H1 (cell line): ENCODE data around the gene KRTAP12-3. TPM values are rescaled to one million over a fixed set of nuclear protein-coding genes. Genes with fewer than 3 reads are reported as not detected.

Source experiments
- CTCF ChIA-PET: fragments of 300-600 bp; sonication (Branson Sonifier 250); formaldehyde crosslinking; loops from one replicate; lab custom pipeline; 2021; ENCODE audit not compliant: partially characterized antibody; lab: Charles Lee
- POLR2A ChIA-PET: fragments of 300-600 bp; sonication (Branson Sonifier 250); formaldehyde crosslinking; loops from one replicate; lab custom pipeline; 2021; ENCODE audit warnings: inconsistent platforms; ENCODE audit not compliant: partially characterized antibody; lab: Charles Lee
- DNase-seq, 2 experiments: peaks; one replicate each; pipeline versions ENCODE4 v3.0.0 to v3.0.0-alpha.2; 2010 to 2022; ENCODE audit warnings: low spot score in 2 of 2, low read depth in 1 of 2, mixed read lengths in 1 of 2
- FAIRE-seq: peaks from 2 replicates; lab custom pipeline; 2011; peaks lifted over from hg19 to GRCh38; lab: Jason Lieb, UNC
- H2AFZ ChIP-seq: 2 replicates; pipeline ENCODE4 v1.8.1; 2012; ENCODE audit warnings: low read length, inconsistent platforms
- H2AK5ac ChIP-seq: 2 replicates; pipeline ENCODE4 v1.6.1; 2013; ENCODE audit warnings: low read depth, low read length
- H2BK120ac ChIP-seq: replicated peaks from 2 replicates; pipeline ENCODE3; 2013; ENCODE audit warnings: low read depth, low read length, inconsistent platforms
- H2BK12ac ChIP-seq: 2 replicates; pipeline ENCODE4 v1.6.1; 2013; ENCODE audit warnings: low read depth, low read length
- H2BK15ac ChIP-seq: 2 replicates; pipeline ENCODE4 v1.6.1; 2013; ENCODE audit warnings: low read length
- H2BK20ac ChIP-seq: 2 replicates; pipeline ENCODE4 v1.6.1; 2013; ENCODE audit warnings: low read length
- H2BK5ac ChIP-seq: 2 replicates; pipeline ENCODE4 v1.6.1; 2013; ENCODE audit warnings: low read depth, low read length
- H3K14ac ChIP-seq: 2 replicates; pipeline ENCODE4 v1.6.1; 2013; ENCODE audit warnings: inconsistent platforms; ENCODE audit not compliant: insufficient read length
- H3K18ac ChIP-seq: 2 replicates; pipeline ENCODE4 v1.6.1; 2013; ENCODE audit warnings: low read length; ENCODE audit errors: extremely low read depth
- H3K23ac ChIP-seq: 2 replicates; pipeline ENCODE4 v1.6.1; 2013; ENCODE audit warnings: inconsistent platforms; ENCODE audit not compliant: insufficient read length
- H3K23me2 ChIP-seq: 2 replicates; pipeline ENCODE4 v1.6.1; 2013; ENCODE audit warnings: low read depth, low read length
- H3K27ac ChIP-seq: 2 replicates; pipeline ENCODE4 v1.6.1; 2011; ENCODE audit warnings: low read depth, low read length, inconsistent platforms
- H3K27me3 ChIP-seq, 4 experiments: replicated peaks in 1 of 4; 1 replicate in 1 of 4; 2 replicates in 3 of 4; pipeline versions ENCODE4 v1.6.1 to v1.8.1; 2011 to 2013; ENCODE audit warnings: low read length in 3 of 4, mild to moderate bottlenecking in 3 of 4, inconsistent platforms in 2 of 4, mixed read lengths in 2 of 4, moderate library complexity in 1 of 4; ENCODE audit not compliant: control insufficient read depth in 3 of 4, insufficient read depth in 3 of 4; ENCODE audit errors: extremely low read depth in 1 of 4
- H3K36me3 ChIP-seq, 4 experiments: 2 replicates each; pipeline versions ENCODE4 v1.6.1 to v1.8.1; 2011 to 2013; ENCODE audit warnings: mild to moderate bottlenecking in 4 of 4, low read length in 3 of 4, moderate library complexity in 2 of 4, control low read depth in 1 of 4, inconsistent platforms in 1 of 4; ENCODE audit not compliant: insufficient read depth in 4 of 4, control insufficient read depth in 2 of 4
- H3K4ac ChIP-seq: replicated peaks from 2 replicates; pipeline ENCODE3; 2013; ENCODE audit warnings: low read length, low read depth, mixed read lengths, inconsistent platforms; ENCODE audit not compliant: insufficient read length
- H3K4me1 ChIP-seq, 4 experiments: replicated peaks in 1 of 4; 1 replicate in 1 of 4; 2 replicates in 3 of 4; pipeline versions ENCODE4 v1.6.1 to v1.8.1; 2011 to 2013; ENCODE audit warnings: low read length in 3 of 4, inconsistent platforms in 2 of 4, mixed read lengths in 1 of 4; ENCODE audit not compliant: insufficient read depth in 4 of 4, control insufficient read depth in 3 of 4
- H3K4me2 ChIP-seq, 2 experiments: 2 replicates each; pipeline versions ENCODE4 v1.6.1 to v1.8.1; 2011 to 2013; ENCODE audit warnings: low read depth in 2 of 2, low read length in 2 of 2, control low read depth in 1 of 2, inconsistent platforms in 1 of 2, mild to moderate bottlenecking in 1 of 2; ENCODE audit not compliant: insufficient read depth in 1 of 2
- H3K4me3 ChIP-seq, 4 experiments: fragments of 200-600, 300-600 bp in 1 of 4; sonication (generic), shearing (Covaris generic), sonication (Bioruptor Twin) in 1 of 4; 2 replicates each; pipeline versions ENCODE4 v1.5.1 to v1.8.1; 2011 to 2016; ENCODE audit warnings: low read length in 4 of 4, low read depth in 3 of 4, control low read depth in 2 of 4, inconsistent platforms in 2 of 4, mild to moderate bottlenecking in 2 of 4, mixed read lengths in 1 of 4, moderate library complexity in 1 of 4; ENCODE audit not compliant: insufficient read depth in 2 of 4; ENCODE audit errors: extremely low read depth in 1 of 4
- H3K56ac ChIP-seq: replicated peaks from 2 replicates; pipeline ENCODE3; 2013; ENCODE audit warnings: low read depth, mild to moderate bottlenecking, mixed read lengths, low read length, inconsistent platforms; ENCODE audit not compliant: insufficient read length
- H3K79me1 ChIP-seq: 2 replicates; pipeline ENCODE4 v1.6.1; 2013; ENCODE audit warnings: low read depth, low read length, control low read depth
- H3K79me2 ChIP-seq, 2 experiments: 2 replicates each; pipeline versions ENCODE4 v1.6.1 to v1.8.1; 2012 to 2013; ENCODE audit warnings: low read length in 2 of 2, mild to moderate bottlenecking in 2 of 2, inconsistent platforms in 1 of 2; ENCODE audit not compliant: insufficient read depth in 2 of 2, control insufficient read depth in 1 of 2
- H3K9ac ChIP-seq, 4 experiments: replicated peaks in 1 of 4; 1 replicate in 1 of 4; 2 replicates in 3 of 4; pipeline versions ENCODE4 v1.6.1 to v1.8.1; 2011 to 2013; ENCODE audit warnings: low read depth in 3 of 4, low read length in 3 of 4, control low read depth in 2 of 4, mild to moderate bottlenecking in 2 of 4, moderate library complexity in 2 of 4, inconsistent platforms in 1 of 4; ENCODE audit errors: extremely low read depth in 1 of 4
- H3K9me3 ChIP-seq, 2 experiments: 2 replicates each; pipeline versions ENCODE4 v1.6.1 to v1.8.1; 2012 to 2013; ENCODE audit warnings: mild to moderate bottlenecking in 2 of 2, moderate library complexity in 2 of 2, control low read depth in 1 of 2, inconsistent platforms in 1 of 2, low read depth in 1 of 2, low read length in 1 of 2, mixed read lengths in 1 of 2; ENCODE audit not compliant: insufficient read depth in 2 of 2
- H4K20me1 ChIP-seq, 2 experiments: replicated peaks in 1 of 2; 2 replicates each; pipeline versions ENCODE3 to v1.8.1; 2011 to 2013; ENCODE audit warnings: inconsistent platforms in 2 of 2, low read length in 2 of 2, mild to moderate bottlenecking in 1 of 2; ENCODE audit not compliant: insufficient read depth in 2 of 2, control insufficient read depth in 1 of 2
- H4K5ac ChIP-seq: 2 replicates; pipeline ENCODE4 v1.6.1; 2013; ENCODE audit warnings: low read length, low read depth, mixed read lengths, inconsistent platforms; ENCODE audit not compliant: insufficient read length
- H4K8ac ChIP-seq: 2 replicates; pipeline ENCODE4 v1.8.0; 2013; ENCODE audit warnings: mild to moderate bottlenecking, moderate library complexity, low read length, inconsistent platforms; ENCODE audit not compliant: insufficient read depth; ENCODE audit errors: extremely low read depth
- H4K91ac ChIP-seq: replicated peaks from 2 replicates; pipeline ENCODE3; 2013; ENCODE audit warnings: low read length, mixed read lengths, inconsistent platforms; ENCODE audit not compliant: insufficient read length
- CTCF ChIP-seq, 3 experiments: IDR thresholded peaks; 1 replicate in 2 of 3; 2 replicates in 1 of 3; pipeline versions ENCODE4 v1.5.1 to v1.6.1; 2011; ENCODE audit warnings: low read length in 3 of 3, mild to moderate bottlenecking in 3 of 3, inconsistent platforms in 2 of 3, low read depth in 1 of 3, moderate library complexity in 1 of 3; ENCODE audit not compliant: insufficient read depth in 1 of 3; ENCODE audit errors: control extremely low read depth in 1 of 3
- EP300 ChIP-seq, 2 experiments: IDR thresholded peaks; 1 replicate in 1 of 2; 2 replicates in 1 of 2; pipeline ENCODE4 v1.6.1; 2011 to 2012; ENCODE audit warnings: low read depth in 2 of 2, low read length in 2 of 2, mild to moderate bottlenecking in 2 of 2, borderline replicate concordance in 1 of 2, inconsistent platforms in 1 of 2, moderate library complexity in 1 of 2
- JUN ChIP-seq: IDR thresholded peaks from 2 replicates; pipeline ENCODE4 v1.6.1; 2011; ENCODE audit warnings: low read depth, mild to moderate bottlenecking, improper control_type of control experiment, low read length
- POU5F1 ChIP-seq: IDR thresholded peaks from 2 replicates; pipeline ENCODE4 v1.6.1; 2011; ENCODE audit warnings: low read depth, mild to moderate bottlenecking, low read length, moderate library complexity
- WGBS, 2 experiments: shearing (Covaris generic) in 1 of 2; methylation state at CpG; one replicate each; pipeline versions ENCODE4 v1.1.6 to v1.1.7; 2013 to 2015; ENCODE audit warnings: low lambda C conversion rate in 2 of 2, mixed read lengths in 2 of 2, inconsistent platforms in 1 of 2, low coverage in 1 of 2, missing lambda C conversion rate in 1 of 2; ENCODE audit not compliant: insufficient replicate concordance in 2 of 2, insufficient coverage in 1 of 2, insufficient read length in 1 of 2; ENCODE audit errors: extremely low coverage in 1 of 2, missing lambda C conversion rate in 1 of 2; 5-methylcytosine and 5-hydroxymethylcytosine counted together
- polyA plus RNA-seq, 7 experiments: library from polyadenylated mRNA; depleted of rRNA in 3 of 7; stranded (reverse) in 5 of 7; unstranded in 2 of 7; fragments of >200 nt in 5 of 7; fragments of 200-250 nt in 2 of 7; gene quantifications; 1 replicate in 5 of 7; 2 replicates in 1 of 7; 4 replicates in 1 of 7; pipeline versions ENCODE4 v1.2.1 to v1.2.3, GENCODE V29; 2011 to 2013; ENCODE audit warnings: missing spikeins in 2 of 7, mixed read lengths in 2 of 7
- total RNA-seq: library from RNA; stranded (reverse); fragmentation: NEBNext Ultra II Directional; extraction: Animal tissue kit (Norgen Biotek cat#: 25700); gene quantifications from 2 replicates; pipeline ENCODE4 v1.2.1, GENCODE V29; 2021
- TF ChIP-seq, protein P1 (sequence below): IDR thresholded peaks from 2 replicates; pipeline ENCODE4 v1.6.1; 2012; ENCODE audit warnings: inconsistent platforms
- TF ChIP-seq, protein P2 (sequence below): IDR thresholded peaks from 2 replicates; pipeline ENCODE4 v1.6.1; 2012; ENCODE audit warnings: inconsistent platforms

The KRTAP12-3 gene
- total and polyA plus RNA-seq, 2 of the 8 experiments (the other 6 are each of a cell fraction or from before 2014, with no cell fraction given) = not detected

DNA sequence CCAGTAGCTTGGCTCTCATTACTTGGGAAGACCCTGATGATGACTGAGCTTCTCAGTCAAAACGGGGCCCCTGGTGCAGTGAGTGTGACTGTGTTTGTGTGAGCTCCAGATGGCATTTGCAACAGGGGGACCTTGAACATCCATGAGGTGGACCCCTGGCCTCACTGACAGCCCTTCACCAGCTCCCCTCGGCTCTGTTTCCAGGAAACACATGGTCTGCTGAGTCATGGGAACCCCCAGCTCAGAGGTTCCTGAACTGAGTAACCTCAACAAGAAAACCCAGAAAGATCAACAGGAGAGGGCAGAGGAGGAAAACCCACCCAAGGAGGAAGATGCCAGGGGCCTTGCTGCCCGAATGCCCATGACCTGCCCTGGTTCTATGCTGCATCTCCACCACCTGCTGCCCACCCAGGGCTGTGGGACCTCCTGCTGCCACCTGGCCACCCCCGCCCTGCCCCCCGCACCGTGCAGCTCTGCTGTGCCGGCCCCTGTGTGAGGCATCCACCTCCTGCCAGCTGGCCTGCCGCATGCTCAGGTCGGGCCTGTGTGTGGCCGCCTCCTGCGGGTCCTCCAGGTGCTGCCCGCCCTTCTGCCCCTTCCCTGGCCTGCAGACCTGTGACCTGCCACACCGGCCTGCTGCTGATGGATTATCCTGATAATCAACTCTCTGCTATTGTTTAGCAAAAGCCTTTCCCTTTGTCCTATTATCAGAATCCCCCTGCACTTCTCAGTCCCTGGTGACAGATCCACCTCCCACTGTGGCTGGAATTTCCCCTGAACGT is 28.5 kb downstream of the KRTAP12-3 start:
- Histone ChIP-seq H2BK12ac (0 out of 2 replicates have a peak overlapping the region, but pooled peaks have one; percentile 68), H4K20me1 (no peaks in the 10 kb centered on the region), H3K23ac (no peak overlapping the region), H2BK15ac (no peak overlapping the region), H3K36me3 (no peaks in the 10 kb centered on the region), H3K4me2 (peak overlapping the region; percentile 16 to 37; a peak in 2 of 4 replicates), H3K9ac (no peak overlapping the region), H3K9me3 (no peaks in the 10 kb centered on the region), H3K79me2 (no peaks in the 10 kb centered on the region), H3K4me1 (peaks cover 5 to 11% (median 9%) of the 10 kb centered on the region in 4 experiments), H2AFZ (no peak overlapping the region), H3K18ac (no peak overlapping the region; the same call in 1 of the 2 replicates), H4K5ac (no peak overlapping the region), H2AK5ac (peak overlapping the region; percentile 69), H2BK20ac (no peak overlapping the region), H3K14ac (no peak overlapping the region), H3K23me2 (no peaks in the 10 kb centered on the region), H2BK120ac (peak overlapping the region; percentile 7), H2BK5ac (peak overlapping the region; percentile 78; the same call in 1 of the 2 replicates), H3K27ac (no peak overlapping the region), H3K4me3 (no peak overlapping the region), H4K91ac (no peak overlapping the region), H4K8ac (no peak overlapping the region), H3K79me1 (no peaks in the 10 kb centered on the region), H3K56ac (no peak overlapping the region), H3K27me3 (no peaks in the 10 kb centered on the region), H3K4ac (no peak overlapping the region)
- 35% methylated on average over 11 of the region's 14 CpGs; no CpG with 5 or more reads in 1 of the 2 experiments for WGBS, 2 experiments
- DNase-seq (no peak), FAIRE-seq (no peak)
- ChIA-PET CTCF (interaction anchor here (0.7 to 2.5 kb wide), 10 partner anchors 10 to 137 kb away, joined by 3 to 13 read pairs (median 3); partner anchors contain the start of genes KRTAP10-12 and KRTAP10-9), POLR2A (interaction anchor here (0.8 to 1.0 kb wide), 2 partner anchors 12 to 39 kb away, joined by 3 to 4 read pairs; no protein-coding TSS in a partner anchor)
- TF ChIP-seq, protein P1, sequence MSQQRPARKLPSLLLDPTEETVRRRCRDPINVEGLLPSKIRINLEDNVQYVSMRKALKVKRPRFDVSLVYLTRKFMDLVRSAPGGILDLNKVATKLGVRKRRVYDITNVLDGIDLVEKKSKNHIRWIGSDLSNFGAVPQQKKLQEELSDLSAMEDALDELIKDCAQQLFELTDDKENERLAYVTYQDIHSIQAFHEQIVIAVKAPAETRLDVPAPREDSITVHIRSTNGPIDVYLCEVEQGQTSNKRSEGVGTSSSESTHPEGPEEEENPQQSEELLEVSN = peak; percentile 89
- no peak for TF ChIP-seq POU5F1
- TF ChIP-seq EP300 (IDR thresholded peaks at IDR 0.05; ENCODE audit: borderline replicate concordance in 1 of 2, low read depth in 2 of 2, low read length in 2 of 2) = no peak
- no peak for TF ChIP-seq JUN
- TF ChIP-seq, protein P2, sequence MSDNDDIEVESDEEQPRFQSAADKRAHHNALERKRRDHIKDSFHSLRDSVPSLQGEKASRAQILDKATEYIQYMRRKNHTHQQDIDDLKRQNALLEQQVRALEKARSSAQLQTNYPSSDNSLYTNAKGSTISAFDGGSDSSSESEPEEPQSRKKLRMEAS = peak; percentile 91
- peak; percentile 9 to 31 (median 17); a peak in 3 of 4 replicates for TF ChIP-seq CTCF (IDR thresholded peaks at IDR 0.05; ENCODE audit: control extremely low read depth in 1 of 3, insufficient read depth in 1 of 3, low read depth in 1 of 3, low read length in 3 of 3)
